PC-9 (cell line): ENCODE data around the gene MCIDAS.

Source experiments
- CTCF ChIP-seq: fragments of 200-600 bp; sonication (generic); conservative IDR thresholded peaks from 2 replicates; pipeline ENCODE4 v1.6.1; 2017; ENCODE audit warnings: mixed run types, antibody characterized with exemption, mild to moderate bottlenecking, moderate library complexity
- EZH2 ChIP-seq: fragments of 200-600 bp; sonication (generic); IDR thresholded peaks from 2 replicates; pipeline ENCODE4 v1.8.0; 2017; ENCODE audit warnings: antibody characterized with exemption, low read depth

- TF ChIP-seq CTCF (no peak), EZH2 (no peak)
These were observed 6.5 kb downstream of the MCIDAS start for GRCh38 chr5:55220433-55221185.
